GM21723 (cell line): ENCODE results near the gene RERG.
"Not testable (repeated sequence)": the region's sequence is repeated elsewhere in the genome, so short reads cannot be mapped to it uniquely, and the experiment has no call there.

Experiments
- ATAC-seq: cut with Tn5 transposase; IDR thresholded peaks from one replicate; pipeline ENCODE4 v1.9.1; 2021; ENCODE audit warnings: mild to moderate bottlenecking, moderate library complexity; ENCODE audit not compliant: unreplicated experiment

RERG gene

DNA sequence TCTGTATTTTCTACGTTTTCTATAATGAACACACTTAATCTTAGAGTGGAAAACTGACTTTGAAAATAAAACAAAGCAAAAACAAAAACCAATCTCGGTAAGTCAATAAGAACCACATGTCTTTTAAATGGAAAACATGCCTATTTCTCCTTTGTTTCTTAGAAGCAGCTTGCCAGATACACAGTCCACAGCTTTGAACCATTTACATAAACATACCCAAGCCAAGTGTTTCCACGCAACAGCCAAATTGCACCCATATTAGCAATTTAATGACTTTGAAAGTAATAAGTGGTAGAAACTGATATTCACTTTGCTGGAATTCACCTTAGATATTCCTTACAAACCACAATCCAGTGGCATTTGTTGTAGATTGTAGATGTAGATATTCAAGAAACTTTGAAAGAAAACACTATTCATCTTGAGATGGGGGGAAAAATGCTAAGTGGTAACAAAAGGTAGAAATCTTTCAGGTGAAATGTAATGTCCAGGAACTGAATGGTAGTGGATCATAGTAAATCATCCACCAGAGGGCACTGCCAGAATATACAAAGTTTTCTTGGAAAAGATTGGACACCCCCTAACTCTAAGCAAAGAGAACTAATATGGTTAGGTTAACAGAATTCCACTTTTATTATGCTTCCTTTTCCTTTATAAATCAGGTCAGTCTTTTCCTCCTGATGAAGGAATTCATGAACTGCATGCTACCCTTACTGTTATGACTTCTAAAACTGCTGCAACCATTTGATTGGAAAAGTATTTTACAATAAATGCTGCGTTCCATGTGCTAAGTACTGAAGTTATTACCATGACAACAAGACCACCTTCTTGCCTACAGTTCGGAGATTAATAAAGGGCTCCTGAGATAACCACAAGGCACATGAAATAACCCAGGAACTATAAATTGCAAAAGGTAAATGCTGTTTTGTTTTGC, 69.8 kb downstream of the RERG start:
- ATAC-seq, result no peak

DNA sequence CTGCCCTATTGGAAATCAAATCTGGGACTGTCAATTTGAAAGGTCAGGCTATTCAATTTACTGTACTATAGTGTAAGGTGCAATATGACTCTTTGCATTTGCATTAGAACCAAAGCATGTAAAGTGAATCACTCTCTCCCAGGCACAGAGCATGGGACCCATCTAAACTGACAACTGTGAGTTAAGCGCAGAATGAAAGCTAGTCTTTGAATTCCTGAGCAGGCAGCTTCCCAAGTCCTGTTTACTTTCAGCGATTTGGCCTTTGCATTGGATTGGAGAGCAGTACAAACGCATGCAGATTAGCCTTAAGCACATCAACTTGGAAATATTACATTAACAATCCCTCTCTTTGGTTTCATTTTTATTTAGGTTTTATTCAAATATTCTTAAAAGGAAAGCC, 74.6 kb downstream of the RERG start:
- ATAC-seq, result no peak

DNA sequence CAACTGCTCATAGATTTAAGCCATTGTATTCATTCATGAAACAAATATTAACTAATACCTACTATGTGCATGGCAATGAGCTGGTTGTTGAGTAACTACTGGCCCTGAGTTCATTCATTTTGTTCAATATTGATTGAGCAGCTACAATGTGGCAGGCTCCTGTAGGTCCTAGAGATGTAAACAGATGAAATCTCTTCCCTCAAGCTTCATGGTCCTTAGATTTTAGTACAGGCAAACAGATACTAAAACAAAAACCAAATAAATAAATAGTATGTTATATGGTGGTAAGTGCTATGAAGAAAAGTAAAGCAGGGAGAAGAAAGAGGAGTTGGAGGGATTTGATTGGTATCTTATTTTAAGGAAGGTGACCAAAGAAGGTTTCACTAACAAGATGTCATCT, 77.8 kb downstream of the RERG start:
- no peak for ATAC-seq

DNA sequence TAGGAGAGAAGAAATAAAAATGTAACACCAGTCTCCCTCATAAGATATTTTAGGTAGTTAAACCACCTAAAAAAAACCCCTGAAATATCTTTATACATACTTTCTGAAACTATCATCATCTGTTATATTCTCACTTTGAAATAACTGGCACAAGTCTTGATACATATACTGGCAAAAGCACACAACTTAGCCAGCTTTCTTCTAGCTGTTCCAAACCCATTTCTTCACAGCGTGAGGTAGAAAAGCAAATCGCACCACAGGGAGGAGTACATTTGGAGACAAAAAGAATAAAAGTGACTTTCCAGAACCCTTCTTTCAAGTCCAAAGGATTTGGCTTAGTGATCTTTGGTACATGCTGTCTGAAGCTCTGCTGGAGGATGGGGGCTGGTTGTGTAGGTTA, 78.5 kb downstream of the RERG start:
- no peak for ATAC-seq

DNA sequence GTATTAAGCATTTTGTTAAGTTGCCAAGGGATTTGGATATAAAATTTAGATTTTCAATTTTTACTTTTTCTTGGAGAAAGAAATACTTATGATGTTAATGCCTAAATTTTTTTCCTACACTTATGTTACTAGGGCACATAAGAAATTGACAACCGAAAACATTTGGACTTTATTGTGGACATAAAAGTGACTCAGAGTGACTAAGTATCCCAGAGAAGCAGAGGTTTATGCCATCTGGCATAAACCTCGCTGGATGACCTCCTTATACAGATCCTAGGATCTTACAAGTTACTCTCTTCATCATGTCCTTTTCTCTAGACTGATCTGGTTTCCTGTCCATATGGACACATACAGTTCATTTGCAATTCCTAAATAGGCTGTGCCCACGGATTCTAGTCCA, 89.8 kb downstream of the RERG start:
- ATAC-seq, result no peak

DNA sequence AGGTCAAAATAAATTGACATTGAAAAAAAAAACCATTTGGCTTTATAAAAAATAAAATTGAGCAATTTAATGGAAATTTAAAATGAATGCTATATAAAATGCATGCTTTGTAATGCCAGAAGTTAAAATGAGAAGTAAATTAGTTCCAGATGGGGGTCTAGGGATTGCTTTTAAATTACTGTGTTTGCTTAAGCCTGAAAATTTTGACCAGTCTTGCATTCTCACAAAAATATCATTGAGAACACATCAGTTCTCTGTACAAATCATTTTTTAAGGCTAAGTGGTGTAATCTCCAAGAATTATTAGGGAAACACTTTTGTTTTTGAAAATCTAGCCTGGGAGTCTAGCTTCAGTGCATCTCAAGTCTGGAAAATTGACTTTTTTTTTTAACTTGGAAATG, 90.7 kb downstream of the RERG start:
- ATAC-seq, result no peak

DNA sequence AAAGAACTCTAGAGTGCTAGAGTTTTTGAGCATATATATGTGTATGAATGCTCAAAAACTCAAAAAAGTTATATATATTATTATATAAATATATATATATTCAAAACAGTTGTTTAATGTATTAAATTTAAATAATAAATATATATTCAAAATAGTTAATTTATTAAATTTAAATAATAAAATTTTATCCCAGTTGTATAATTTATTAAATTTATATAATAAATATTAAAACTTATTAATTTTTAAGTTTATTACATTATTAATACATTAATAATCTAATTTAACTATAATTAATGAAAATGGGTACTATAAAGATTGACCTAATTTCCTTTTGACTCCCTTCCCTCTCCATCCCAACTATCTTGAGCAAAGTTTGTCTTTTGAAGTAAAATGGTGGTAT, 97.8 kb downstream of the RERG start:
- no peak for ATAC-seq

DNA sequence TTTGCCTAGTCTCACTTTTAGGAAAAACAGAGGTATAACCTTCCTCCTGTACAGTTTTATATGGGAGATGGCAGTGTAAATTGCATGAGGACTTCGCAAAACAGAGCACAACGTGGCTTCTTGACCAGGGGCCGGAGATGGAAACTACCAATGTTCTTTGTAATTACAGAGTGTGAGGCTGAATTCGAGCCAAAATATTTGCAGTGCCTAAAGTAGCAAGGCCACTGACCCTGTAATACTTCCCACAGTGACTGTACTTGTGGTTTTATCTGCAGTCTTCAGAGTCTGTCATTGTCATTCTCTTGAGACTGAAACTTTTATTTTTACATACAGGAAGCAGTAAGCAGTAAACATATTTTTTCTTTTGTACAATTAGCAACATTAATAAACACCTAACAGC, 98.9 kb downstream of the RERG start:
- ATAC-seq, result no peak

DNA sequence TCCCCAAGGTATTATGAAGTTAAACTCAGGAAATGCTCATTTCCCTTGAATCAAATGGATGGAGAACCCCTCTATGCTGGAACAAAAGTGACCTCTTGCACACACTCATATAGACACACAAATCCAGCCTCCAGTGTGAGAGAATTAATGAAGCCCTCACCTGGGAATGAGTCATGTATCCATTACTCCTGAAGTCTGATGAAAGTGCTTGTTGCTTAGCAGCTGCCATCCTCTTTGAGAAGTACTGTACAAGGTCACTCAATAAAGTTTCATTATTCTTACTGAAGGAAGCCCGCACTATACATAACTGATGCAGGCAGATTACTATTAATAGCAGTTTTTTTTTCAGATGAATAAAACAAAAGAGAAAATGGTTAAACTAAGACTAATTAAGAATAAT, 102.3 kb downstream of the RERG start:
- no peak for ATAC-seq

DNA sequence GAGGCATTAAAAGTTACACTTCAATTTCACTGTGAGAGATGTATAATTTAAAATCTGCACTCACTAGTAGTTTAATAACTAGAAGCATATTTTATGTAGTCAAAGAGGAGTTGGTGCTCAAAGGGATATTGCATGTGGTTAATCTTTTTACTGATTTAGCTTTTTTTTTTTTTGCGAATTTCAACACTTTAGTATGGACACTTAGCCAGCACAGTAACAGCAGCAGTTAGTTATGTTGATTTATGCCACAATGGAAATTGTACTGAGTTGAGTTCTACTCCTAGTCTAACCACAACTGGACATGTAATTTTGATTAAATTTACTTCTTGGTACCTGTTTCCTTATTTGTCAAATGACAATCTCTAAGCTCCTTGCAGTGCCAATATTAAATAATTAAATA, 104.2 kb downstream of the RERG start:
- ATAC-seq, result no peak

DNA sequence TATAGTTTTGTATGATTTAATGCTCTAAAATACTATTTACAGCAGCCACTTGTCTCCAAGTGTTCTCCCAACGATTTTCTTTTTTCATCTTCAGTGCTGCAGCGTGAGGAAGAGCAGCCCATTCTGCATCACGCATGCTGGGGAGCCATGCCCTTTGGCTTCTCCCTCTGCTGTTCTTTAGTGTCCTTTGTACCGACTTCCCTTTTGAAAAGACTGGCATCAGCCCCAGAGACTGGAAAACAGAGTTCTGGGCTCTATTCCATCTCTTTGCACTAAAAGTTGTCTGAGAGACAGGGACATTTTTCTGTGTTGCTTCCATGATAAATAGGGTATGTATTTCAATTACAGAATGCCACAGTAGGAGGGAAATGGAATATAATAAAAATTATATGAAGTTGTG, 105.1 kb downstream of the RERG start:
- ATAC-seq, result no peak

DNA sequence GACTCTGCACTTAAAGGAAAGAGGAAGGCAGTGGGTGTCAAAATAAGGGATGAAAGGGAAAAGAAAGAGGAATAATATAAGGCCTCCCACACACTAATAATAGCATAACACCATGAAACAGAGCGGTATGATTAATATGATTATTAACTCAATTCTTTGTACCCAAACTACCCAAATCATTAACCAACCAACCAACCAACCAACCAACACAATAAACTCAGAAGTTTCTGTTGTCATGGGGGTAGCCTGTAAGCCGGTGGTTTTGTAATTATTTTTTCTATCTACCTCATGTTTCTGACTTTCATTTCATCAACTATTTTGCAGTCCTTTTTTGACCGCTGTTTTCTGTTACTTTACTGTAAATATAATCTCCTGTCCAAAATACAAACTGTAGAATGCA, 105.8 kb downstream of the RERG start:
- no peak for ATAC-seq

DNA sequence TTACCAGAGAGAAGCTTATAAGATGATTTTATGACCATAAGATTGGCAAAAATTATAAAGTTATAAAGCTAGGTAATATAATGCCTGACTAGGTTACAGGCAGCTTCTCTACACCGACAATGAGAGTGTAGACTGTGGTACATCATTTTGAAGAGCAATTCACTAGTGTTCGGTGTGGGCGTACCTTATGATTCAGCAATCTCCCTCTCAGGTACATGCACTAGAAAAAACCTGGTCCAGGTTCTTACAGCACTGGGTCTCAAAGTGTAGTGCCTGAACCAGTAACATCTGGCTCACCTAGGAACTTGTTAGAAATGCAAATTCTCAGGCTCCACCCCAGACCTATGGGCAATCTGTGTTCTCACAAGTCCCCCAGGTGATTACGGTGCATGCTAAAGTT, 106.7 kb downstream of the RERG start:
- ATAC-seq, result no peak

DNA sequence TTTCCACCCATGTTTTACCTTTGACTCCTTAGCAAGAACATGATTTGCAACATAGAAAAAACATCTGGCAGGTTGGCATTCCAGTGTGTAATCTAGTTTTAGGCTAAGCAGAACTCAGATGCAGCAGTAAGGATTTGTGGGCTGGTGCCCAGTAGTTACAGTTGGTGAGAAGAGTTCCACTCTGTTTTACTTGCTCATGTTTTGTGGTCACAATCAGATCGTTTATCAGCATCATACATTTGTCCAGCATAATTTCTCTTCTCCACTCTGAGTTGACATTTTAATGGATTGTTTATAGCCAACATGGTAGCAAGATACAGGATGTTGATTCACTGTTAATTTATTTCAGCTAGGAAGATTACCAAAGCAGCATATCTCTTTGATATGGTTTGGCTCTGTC, 128.4 kb downstream of the RERG start:
- no peak for ATAC-seq

DNA sequence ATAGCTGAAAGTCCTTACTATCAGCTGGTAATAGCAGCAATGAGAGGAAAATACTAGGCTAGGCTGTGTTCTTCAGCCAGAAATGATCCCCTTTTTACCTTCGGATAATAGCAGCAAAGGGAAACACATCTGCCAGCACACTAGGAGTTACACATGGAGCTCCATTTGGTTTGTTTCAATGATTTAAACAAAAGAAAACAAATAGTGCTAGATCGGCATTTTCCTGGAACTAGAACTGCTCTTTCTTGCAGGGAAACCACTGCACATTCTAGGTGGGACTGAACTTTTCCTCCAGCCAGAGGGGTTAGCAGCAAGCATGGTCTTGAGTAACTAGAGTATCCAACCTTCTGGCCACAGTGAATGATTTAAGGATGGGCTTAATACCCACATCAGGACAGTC, 130.8 kb downstream of the RERG start:
- no peak for ATAC-seq

DNA sequence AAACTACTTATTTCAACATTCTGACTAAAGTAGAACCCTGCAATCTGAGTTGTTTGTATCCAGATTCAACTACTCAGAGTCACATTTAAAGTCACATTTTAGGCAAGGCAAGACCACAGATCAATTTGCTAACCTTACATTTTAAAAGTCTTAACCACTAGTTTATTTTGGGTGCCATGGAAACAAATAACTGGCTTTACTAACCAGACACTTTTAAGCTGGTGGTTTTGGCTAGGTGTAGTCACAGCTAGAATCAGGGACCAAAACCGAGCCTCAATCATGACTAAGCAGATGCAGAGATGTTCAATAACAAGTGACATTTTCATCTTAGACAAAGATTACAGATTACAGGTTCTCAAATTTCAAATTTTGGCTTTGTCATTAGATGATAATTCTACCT, 133.1 kb downstream of the RERG start:
- ATAC-seq, result no peak

DNA sequence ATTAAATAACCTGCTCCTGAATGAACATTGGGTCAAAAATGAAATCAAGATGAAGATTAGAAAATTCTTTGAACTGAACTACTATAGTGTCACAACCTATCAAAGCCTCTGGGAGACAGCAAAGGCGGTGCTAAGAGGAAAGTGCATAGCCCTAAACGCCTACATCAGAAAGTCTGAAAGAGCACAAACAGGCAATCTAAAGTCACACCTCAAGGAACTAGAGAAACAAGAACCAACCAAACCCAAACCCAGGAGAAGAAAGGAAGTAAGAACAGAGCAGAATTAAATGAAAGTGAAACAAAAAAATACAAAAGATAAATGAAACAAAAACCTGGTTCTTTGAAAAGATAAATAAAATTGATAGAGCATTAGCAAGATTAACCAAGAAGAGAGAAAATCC, 143.5 kb downstream of the RERG start:
- not testable (repeated sequence) for ATAC-seq

DNA sequence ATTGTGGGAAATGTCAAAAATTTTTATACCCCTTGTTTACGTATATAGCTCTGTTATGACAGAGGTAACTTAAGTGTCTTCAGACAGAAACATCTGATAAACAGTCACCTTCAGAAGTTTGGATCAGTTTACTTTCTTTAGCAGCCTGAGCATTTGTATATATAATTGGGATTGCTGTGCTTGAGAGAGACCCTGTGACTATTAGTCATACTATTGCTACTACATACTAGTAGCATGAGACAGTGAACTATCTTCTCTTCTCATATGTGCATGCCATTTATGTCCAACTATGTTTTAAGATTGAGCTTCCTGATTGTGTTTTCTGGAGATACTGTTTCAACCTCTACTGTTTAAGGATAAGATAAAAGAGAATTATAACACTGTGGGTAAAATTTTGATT, 146.9 kb downstream of the RERG start:
- no peak for ATAC-seq

DNA sequence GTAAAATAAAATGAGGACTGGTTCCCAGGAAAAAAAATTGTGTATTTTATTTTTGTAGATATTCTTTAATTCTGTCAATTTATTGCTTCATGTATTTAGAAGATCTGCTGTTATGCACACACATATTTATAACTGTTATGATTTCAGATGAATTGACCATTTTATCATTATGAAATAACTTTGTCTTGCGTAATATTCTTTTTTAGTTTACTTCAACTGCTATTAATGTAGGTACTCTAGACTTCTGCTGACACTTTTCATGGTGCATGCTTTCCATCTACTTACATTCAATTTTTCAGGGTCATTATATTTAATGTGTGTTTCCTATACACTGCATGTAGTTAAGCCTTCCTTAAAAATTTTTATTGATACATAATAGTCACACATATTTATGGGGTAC, 162.1 kb downstream of the RERG start:
- no peak for ATAC-seq
